GM23338 (cell line): Measurements from ENCODE around the gene BEST2. TPM values are rescaled to one million over a fixed set of nuclear protein-coding genes. Genes with fewer than 3 reads are reported as not detected.
"Not testable (repeated sequence)": the region's sequence is repeated elsewhere in the genome, so short reads cannot be mapped to it uniquely, and the experiment has no call there.

Experiments
- ATAC-seq: fragments of 200-7000 bp; cut with Tn5 transposase; 3 replicates; pipeline ENCODE4 v1.9.1; 2020
- DNase-seq: peaks from one replicate; pipeline ENCODE4 v3.0.0-alpha.2; 2015; ENCODE audit warnings: low spot score
- H2AFZ ChIP-seq: fragments of 200-600 bp; sonication (generic); 2 replicates; pipeline ENCODE4 v1.8.0; 2016; ENCODE audit warnings: antibody characterized with exemption, mild to moderate bottlenecking, moderate library complexity
- H3F3A ChIP-seq: fragments of 200-600 bp; sonication (generic); replicated peaks from 2 replicates; pipeline ENCODE4 v1.8.0; 2017; ENCODE audit warnings: antibody characterized with exemption, mixed run types, low read depth
- H3K27ac ChIP-seq: fragments of 200-600 bp; sonication (generic); 2 replicates; pipeline ENCODE4 v1.6.1; 2016; ENCODE audit warnings: low read depth
- H3K27me3 ChIP-seq: fragments of 200-600 bp; sonication (generic); 2 replicates; pipeline ENCODE4 v1.8.0; 2016; ENCODE audit warnings: mild to moderate bottlenecking, mixed run types, moderate library complexity; ENCODE audit not compliant: insufficient read depth
- H3K36me3 ChIP-seq: fragments of 200-600 bp; sonication (generic); 2 replicates; pipeline ENCODE4 v1.8.0; 2016; ENCODE audit warnings: mild to moderate bottlenecking; ENCODE audit not compliant: insufficient read depth
- H3K4me1 ChIP-seq: fragments of 200-600 bp; sonication (generic); 2 replicates; pipeline ENCODE4 v1.8.0; 2016; ENCODE audit warnings: mild to moderate bottlenecking, moderate library complexity; ENCODE audit not compliant: insufficient read depth
- H3K4me2 ChIP-seq: fragments of 200-600 bp; sonication (generic); 2 replicates; pipeline ENCODE4 v1.7.1; 2017; ENCODE audit warnings: mixed run types
- H3K4me3 ChIP-seq: fragments of 200-600 bp; sonication (generic); 2 replicates; pipeline ENCODE4 v1.6.1; 2016; ENCODE audit warnings: mixed run types
- H3K79me2 ChIP-seq: fragments of 200-600 bp; sonication (generic); replicated peaks from 2 replicates; pipeline ENCODE4 v1.8.0; 2017; ENCODE audit warnings: mild to moderate bottlenecking; ENCODE audit not compliant: insufficient read depth
- H3K9me2 ChIP-seq: fragments of 200-600 bp; sonication (generic); 2 replicates; pipeline ENCODE4 v1.8.0; 2017; ENCODE audit not compliant: insufficient read depth
- H4K20me1 ChIP-seq: fragments of 200-600 bp; sonication (generic); replicated peaks from 2 replicates; pipeline ENCODE4 v1.8.0; 2017; ENCODE audit warnings: mild to moderate bottlenecking; ENCODE audit not compliant: insufficient read depth
- H3K27ac Mint-ChIP-seq: 2 replicates; pipeline ENCODE4 v1.8.0; 2020; ENCODE audit warnings: inconsistent platforms, mild to moderate bottlenecking, moderate library complexity, mixed read lengths
- H3K27me3 Mint-ChIP-seq: 3 replicates; pipeline ENCODE4 v1.8.0; 2022; ENCODE audit warnings: low read depth, mild to moderate bottlenecking, moderate library complexity, mixed read lengths, inconsistent platforms; ENCODE audit not compliant: insufficient read depth, poor library complexity
- H3K36me3 Mint-ChIP-seq: 3 replicates; pipeline ENCODE4 v1.8.0; 2021; ENCODE audit warnings: low read depth, mild to moderate bottlenecking, inconsistent platforms, moderate library complexity, mixed read lengths
- H3K4me1 Mint-ChIP-seq: 3 replicates; pipeline ENCODE4 v1.8.0; 2020; ENCODE audit warnings: mild to moderate bottlenecking, inconsistent platforms, mixed read lengths
- H3K4me3 Mint-ChIP-seq: 3 replicates; pipeline ENCODE4 v1.8.0; 2021; ENCODE audit warnings: moderate library complexity, mild to moderate bottlenecking, inconsistent platforms, mixed read lengths
- H3K9me3 Mint-ChIP-seq: 3 replicates; pipeline ENCODE4 v1.8.0; 2020; ENCODE audit warnings: moderate library complexity, mild to moderate bottlenecking, inconsistent platforms, mixed read lengths
- CREB1 ChIP-seq: fragments of 250-450 bp; sonication (Bioruptor Pico); IDR thresholded peaks from 2 replicates; pipeline ENCODE4 v1.5.0; 2020; ENCODE audit warnings: low read depth, mild to moderate bottlenecking, moderate library complexity
- CTCF ChIP-seq, 2 experiments: fragments of 200-600 bp in 1 of 2; sonication (generic) in 1 of 2; conservative IDR thresholded peaks; 2 replicates each; pipeline versions ENCODE4 v1.5.1 to v1.6.1; 2016 to 2017; ENCODE audit warnings: antibody characterized with exemption in 2 of 2, low read depth in 2 of 2, mild to moderate bottlenecking in 2 of 2, moderate library complexity in 1 of 2
- ZNF462 ChIP-seq: fragments of 250-450 bp; sonication (Bioruptor Pico); IDR thresholded peaks from 2 replicates; pipeline ENCODE4 v1.5.0; 2020; ENCODE audit warnings: mild to moderate bottlenecking, moderate library complexity
- polyA plus RNA-seq: library from polyadenylated mRNA; unstranded; fragments of >200 nt; fragmentation: Nextera tagmentation; extraction: Ambion mirVana; gene quantifications from 2 replicates; pipeline ENCODE4 v1.2.1, GENCODE V29; 2016
- total RNA-seq: library from RNA; depleted of rRNA; stranded (reverse); fragments of >200 nt; shearing (Covaris generic); gene quantifications from 2 replicates; pipeline ENCODE4 v1.2.3, GENCODE V29; 2014

Gene BEST2
- total and polyA plus RNA-seq, 2 experiments from 2014 or later: 1.2 to 10.4 TPM

- TF ChIP-seq ZNF462: no peak
Measured at GRCh38 chr19:12711187-12711586, 40.4 kb upstream of the BEST2 start (continued).

GRCh38 chr19:12712077-12712476, 39.5 kb upstream of the BEST2 start:
- Histone ChIP-seq H3K79me2 (peaks cover 14% of the 10 kb centered on the region), H3F3A (peaks cover 50% of the 10 kb centered on the region), H3K36me3 (peaks cover 65% of the 10 kb centered on the region), H4K20me1 (peaks cover 35% of the 10 kb centered on the region)
- H2AFZ ChIP-seq, H3K4me1 ChIP-seq, H3K27me3 ChIP-seq, H3K4me3 ChIP-seq, DNase-seq, H3K4me3 Mint-ChIP-seq, H3K4me2 ChIP-seq, H3K27ac Mint-ChIP-seq, ATAC-seq, H3K9me2 ChIP-seq, H3K4me1 Mint-ChIP-seq, H3K9me3 Mint-ChIP-seq, H3K27ac ChIP-seq, H3K27me3 Mint-ChIP-seq: not testable (repeated sequence)
- peaks cover 89% of the 10 kb centered on the region for H3K36me3 Mint-ChIP-seq
- peak; percentile 58; the same call in 1 of the 2 replicates for TF ChIP-seq CREB1 (CRISPR knock-in tag)
- TF ChIP-seq CTCF (conservative IDR thresholded peaks at IDR 0.05; ENCODE audit: low read depth in 2 of 2): peak; percentile 9 to 49; a peak in 2 of 4 replicates

- ATAC-seq, H3K4me1 ChIP-seq, H3K4me3 Mint-ChIP-seq, H3K4me3 ChIP-seq, H3K9me3 Mint-ChIP-seq, H2AFZ ChIP-seq, H3K27me3 ChIP-seq, H3K4me2 ChIP-seq, H3K27ac Mint-ChIP-seq, H3K9me2 ChIP-seq, H3K27ac ChIP-seq, DNase-seq, H3K4me1 Mint-ChIP-seq, H3K27me3 Mint-ChIP-seq: not testable (repeated sequence)
- Histone ChIP-seq H3K79me2 (peaks cover 26% of the 10 kb centered on the region), H4K20me1 (peaks cover 44% of the 10 kb centered on the region), H3K36me3 (peaks cover 60% of the 10 kb centered on the region), H3F3A (peaks cover 49% of the 10 kb centered on the region)
- H3K36me3 Mint-ChIP-seq: peaks cover 86% of the 10 kb centered on the region
Measured at GRCh38 chr19:12713304-12713703, 38.3 kb upstream of the BEST2 start.
